IMR-90 (cell line): Measurements from ENCODE around the gene GALNT14. TPM values are rescaled to one million over a fixed set of nuclear protein-coding genes. Genes with fewer than 3 reads are reported as not detected.

ENCODE experiments used
- ATAC-seq: fragments of 200-7000 bp; cut with Tn5 transposase; 2 replicates; pipeline ENCODE4 v1.9.1; 2020; ENCODE audit warnings: low read depth, mild to moderate bottlenecking, moderate library complexity
- BruUV-seq: library from RNA; stranded (reverse); fragments of 400-500 nt; replicated peaks from 2 replicates; lab custom pipeline; 2021; lab: Mats Ljungman, UMichigan
- CTCF ChIA-PET: fragments of 300-600 bp; formaldehyde crosslinking; extraction: SDS; loops from one replicate; lab custom pipeline; 2021; ENCODE audit warnings: antibody characterized with exemption; lab: Yijun Ruan, JAX
- POLR2A ChIA-PET: fragments of 300-600 bp; sonication (Branson Sonifier 250); formaldehyde crosslinking; loops from one replicate; lab custom pipeline; 2022; ENCODE audit warnings: antibody characterized with exemption; ENCODE audit not compliant: unreplicated experiment; lab: Charles Lee
- DNase-seq: peaks from one replicate; pipeline ENCODE4 v3.0.0; 2013
- H2AFZ ChIP-seq: replicated peaks from 2 replicates; pipeline ENCODE3; 2013; ENCODE audit warnings: low read length, mild to moderate bottlenecking; ENCODE audit not compliant: poor library complexity
- H2AK5ac ChIP-seq: 2 replicates; pipeline ENCODE4 v1.6.1; 2013; ENCODE audit warnings: low read depth, low read length, inconsistent platforms
- H2AK9ac ChIP-seq: replicated peaks from 2 replicates; pipeline ENCODE3; 2013; ENCODE audit warnings: mild to moderate bottlenecking, low read depth, low read length, moderate library complexity; ENCODE audit not compliant: poor library complexity
- H2BK120ac ChIP-seq: 2 replicates; pipeline ENCODE4 v1.6.1; 2013; ENCODE audit warnings: low read depth, low read length, inconsistent platforms
- H2BK15ac ChIP-seq: 3 replicates; pipeline ENCODE4 v1.6.1; 2013; ENCODE audit warnings: low read depth, low read length, inconsistent platforms
- H2BK20ac ChIP-seq: 2 replicates; pipeline ENCODE4 v1.6.1; 2013; ENCODE audit warnings: low read depth, mild to moderate bottlenecking, inconsistent platforms, low read length, moderate library complexity
- H2BK5ac ChIP-seq: 2 replicates; pipeline ENCODE4 v1.6.1; 2013; ENCODE audit warnings: mild to moderate bottlenecking, low read depth, low read length, inconsistent platforms; ENCODE audit not compliant: poor library complexity, severe bottlenecking
- H3K14ac ChIP-seq: replicated peaks from 2 replicates; pipeline ENCODE4 v1.6.1; 2013; ENCODE audit warnings: low read depth, low read length, inconsistent platforms
- H3K18ac ChIP-seq: 2 replicates; pipeline ENCODE4 v1.6.1; 2013; ENCODE audit warnings: low read depth, low read length, control low read depth
- H3K23ac ChIP-seq: 2 replicates; pipeline ENCODE4 v1.6.1; 2013; ENCODE audit warnings: low read depth, low read length, inconsistent platforms
- H3K27ac ChIP-seq: 2 replicates; pipeline ENCODE4 v1.5.1; 2013; ENCODE audit warnings: mild to moderate bottlenecking, control low read depth, low read length; ENCODE audit not compliant: insufficient read depth
- H3K27me3 ChIP-seq: 2 replicates; pipeline ENCODE4 v1.6.1; 2013; ENCODE audit warnings: low read length; ENCODE audit not compliant: control insufficient read depth, insufficient read depth
- H3K36me3 ChIP-seq: 2 replicates; pipeline ENCODE4 v1.6.1; 2013; ENCODE audit warnings: low read length, mixed read lengths; ENCODE audit not compliant: control insufficient read depth, insufficient read depth
- H3K4ac ChIP-seq: 2 replicates; pipeline ENCODE4 v1.6.1; 2013; ENCODE audit warnings: low read depth, low read length, inconsistent platforms
- H3K4me1 ChIP-seq: 2 replicates; pipeline ENCODE4 v1.6.1; 2013; ENCODE audit warnings: low read length, mixed read lengths; ENCODE audit not compliant: control insufficient read depth, insufficient read depth
- H3K4me2 ChIP-seq: 2 replicates; pipeline ENCODE4 v1.6.1; 2013; ENCODE audit warnings: low read depth, mild to moderate bottlenecking, control low read depth, low read length, moderate library complexity
- H3K4me3 ChIP-seq: 2 replicates; pipeline ENCODE4 v1.5.1; 2013; ENCODE audit warnings: low read depth, mild to moderate bottlenecking, control low read depth, low read length, moderate library complexity; ENCODE audit not compliant: insufficient read depth
- H3K56ac ChIP-seq: 2 replicates; pipeline ENCODE4 v1.6.1; 2013; ENCODE audit warnings: low read length, inconsistent platforms; ENCODE audit not compliant: insufficient read depth; ENCODE audit errors: extremely low read depth
- H3K79me1 ChIP-seq, 2 experiments: 2 replicates each; pipeline ENCODE4 v1.6.1; 2013; ENCODE audit warnings: low read length in 2 of 2, inconsistent platforms in 1 of 2, low read depth in 1 of 2
- H3K9ac ChIP-seq: 2 replicates; pipeline ENCODE4 v1.6.1; 2013; ENCODE audit warnings: low read depth, low read length, control low read depth
- H3K9me1 ChIP-seq: 2 replicates; pipeline ENCODE4 v1.6.1; 2013; ENCODE audit warnings: low read length, inconsistent platforms; ENCODE audit not compliant: insufficient read depth
- H3K9me3 ChIP-seq: 2 replicates; pipeline ENCODE4 v1.6.1; 2013; ENCODE audit warnings: low read length; ENCODE audit not compliant: control insufficient read depth, insufficient read depth
- H4K20me1 ChIP-seq: 2 replicates; pipeline ENCODE4 v1.6.1; 2013; ENCODE audit warnings: low read length, inconsistent platforms; ENCODE audit not compliant: insufficient read depth
- H4K5ac ChIP-seq: 2 replicates; pipeline ENCODE4 v1.6.1; 2013; ENCODE audit warnings: mild to moderate bottlenecking, low read depth, low read length, control low read depth
- H4K8ac ChIP-seq, 2 experiments: 2 replicates each; pipeline ENCODE4 v1.6.1; 2013; ENCODE audit warnings: low read depth in 2 of 2, low read length in 2 of 2, control low read depth in 1 of 2, inconsistent platforms in 1 of 2
- H4K91ac ChIP-seq: 2 replicates; pipeline ENCODE4 v1.6.1; 2013; ENCODE audit warnings: low read depth, low read length, inconsistent platforms; ENCODE audit not compliant: insufficient read depth
- BHLHE40 ChIP-seq: fragments of 150-350 bp; IDR thresholded peaks from 2 replicates; pipeline ENCODE4 v1.6.1; 2016; ENCODE audit warnings: mild to moderate bottlenecking, low read depth, low read length
- CEBPB ChIP-seq: IDR thresholded peaks from 2 replicates; pipeline ENCODE4 v1.6.1; 2012; ENCODE audit warnings: low read depth, low read length, improper control_type of control experiment
- CHD1 ChIP-seq: IDR thresholded peaks from 2 replicates; pipeline ENCODE4 v1.6.1; 2012; ENCODE audit warnings: low read depth, low read length, improper control_type of control experiment
- CTCF ChIP-seq: conservative IDR thresholded peaks from 2 replicates; pipeline ENCODE4 v1.5.1; 2012; ENCODE audit warnings: mild to moderate bottlenecking, low read depth, low read length, improper control_type of control experiment
- ELK1 ChIP-seq: fragments of 150-350 bp; IDR thresholded peaks from 2 replicates; pipeline ENCODE4 v1.6.1; 2016; ENCODE audit warnings: low read depth, mild to moderate bottlenecking, low read length, moderate library complexity, borderline replicate concordance
- FOS ChIP-seq: fragments of 150-350 bp; IDR thresholded peaks from 2 replicates; pipeline ENCODE4 v1.6.1; 2016; ENCODE audit warnings: low read depth, low read length
- MAFK ChIP-seq: IDR thresholded peaks from 2 replicates; pipeline ENCODE4 v1.6.1; 2012; ENCODE audit warnings: low read depth, low read length, improper control_type of control experiment
- MAZ ChIP-seq: IDR thresholded peaks from 2 replicates; pipeline ENCODE4 v1.6.1; 2012; ENCODE audit warnings: low read depth, mild to moderate bottlenecking, low read length, improper control_type of control experiment, moderate library complexity, borderline replicate concordance
- MXI1 ChIP-seq: IDR thresholded peaks from 2 replicates; pipeline ENCODE4 v1.6.1; 2012; ENCODE audit warnings: low read depth, mild to moderate bottlenecking, low read length, moderate library complexity, borderline replicate concordance
- NFE2L2 ChIP-seq: fragments of 150-350 bp; IDR thresholded peaks from 2 replicates; pipeline ENCODE4 v1.6.1; 2016; ENCODE audit warnings: low read depth, mild to moderate bottlenecking, low read length
- POLR2A ChIP-seq: IDR thresholded peaks from 2 replicates; pipeline ENCODE4 v1.6.1; 2012; ENCODE audit warnings: mild to moderate bottlenecking, low read depth, low read length
- RAD21 ChIP-seq: IDR thresholded peaks from 2 replicates; pipeline ENCODE4 v1.6.1; 2012; ENCODE audit warnings: low read length, improper control_type of control experiment
- RCOR1 ChIP-seq: IDR thresholded peaks from 2 replicates; pipeline ENCODE4 v1.6.1; 2012; ENCODE audit warnings: mild to moderate bottlenecking, low read length, improper control_type of control experiment; ENCODE audit not compliant: insufficient replicate concordance
- RFX5 ChIP-seq: IDR thresholded peaks from 2 replicates; pipeline ENCODE4 v1.8.0; 2012; ENCODE audit warnings: low read depth, mild to moderate bottlenecking, low read length, moderate library complexity
- SMC3 ChIP-seq: fragments of 150-350 bp; IDR thresholded peaks from 2 replicates; pipeline ENCODE4 v1.6.1; 2016; ENCODE audit warnings: low read depth, mild to moderate bottlenecking, antibody characterized with exemption, low read length, moderate library complexity
- USF2 ChIP-seq: fragments of 150-350 bp; IDR thresholded peaks from 2 replicates; pipeline ENCODE4 v1.6.1; 2017; ENCODE audit warnings: mild to moderate bottlenecking, antibody characterized with exemption, low read length, low read depth
- WGBS, 2 experiments: methylation state at CpG; one replicate each; pipeline versions ENCODE4 v1.1.5 to v1.1.7; 2013; ENCODE audit warnings: missing lambda C conversion rate in 2 of 2; ENCODE audit not compliant: insufficient read length in 1 of 2; ENCODE audit errors: extremely low coverage in 2 of 2; 5-methylcytosine and 5-hydroxymethylcytosine counted together
- dilution Hi-C: fragments of 300-500 bp; cut with HindIII; formaldehyde crosslinking; loops from one replicate; pipeline ENCODE4 v1.14.3; 2018; ENCODE audit warnings: low sequenced_read_pairs; ENCODE audit not compliant: unreplicated experiment
- in situ Hi-C: fragments of 300-500 bp; cut with MboI; formaldehyde crosslinking; loops from 3 replicates; pipeline ENCODE4 v1.14.3; 2019; ENCODE audit warnings: low sequenced_read_pairs, inconsistent platforms, mixed read lengths
- intact Hi-C: fragments of 100-400 bp; cut with micrococcal nuclease; formaldehyde crosslinking; loops from 2 replicates; pipeline ENCODE4 v1.10.0; 2022
- polyA plus RNA-seq, 3 experiments: library from polyadenylated mRNA; depleted of rRNA; stranded (reverse); fragments of >200 nt; gene quantifications; 2 replicates each; pipeline ENCODE4 v1.2.3, GENCODE V29; 2012; ENCODE audit warnings: low replicate concordance in 1 of 3
- total RNA-seq: library from RNA; depleted of rRNA; stranded (reverse); fragments of >200 nt; gene quantifications from 2 replicates; pipeline ENCODE4 v1.2.3, GENCODE V29; 2012

Gene GALNT14
- total and polyA plus RNA-seq, 2 of the 4 experiments (the other 2 are of a cell fraction) = 0.15 to 0.18 TPM

DNA sequence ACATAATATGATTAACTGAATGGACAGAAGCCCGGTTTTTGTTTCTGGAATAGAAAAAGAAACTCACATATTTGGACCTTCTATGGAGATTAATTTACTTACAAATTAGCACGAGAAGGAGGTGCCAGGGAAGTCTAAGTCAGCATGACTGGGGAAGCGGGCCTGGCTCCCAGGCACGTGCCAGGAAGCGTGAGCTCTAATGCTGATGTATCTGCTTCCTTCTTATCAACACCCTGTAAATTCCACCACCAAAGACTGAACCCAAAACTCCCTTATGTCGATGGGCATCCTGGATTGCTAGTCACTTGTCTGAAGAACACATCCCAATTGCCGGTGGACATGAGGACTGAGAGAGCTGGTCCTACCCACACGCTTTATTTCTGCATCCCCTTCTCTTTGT, 134.5 kb downstream of the GALNT14 start:
- no peak for ATAC-seq

More for the DNA sequence above, 134.5 kb downstream of the GALNT14 start:
- no peak overlapping the region for H3K14ac ChIP-seq
- no peak overlapping the region for H2BK5ac ChIP-seq
- H2BK15ac ChIP-seq = no peak overlapping the region
- no peaks in the 10 kb centered on the region for H3K9me3 ChIP-seq
- H2BK20ac ChIP-seq = no peak overlapping the region
- CTCF ChIA-PET = no interaction called here
- dilution Hi-C loops = no loop called here
- no peak overlapping the region for H4K91ac ChIP-seq
- H3K4me1 ChIP-seq = no peaks in the 10 kb centered on the region
- peaks cover 1% of the 10 kb centered on the region for H3K27me3 ChIP-seq
- POLR2A ChIA-PET = no interaction called here
- no peak overlapping the region for H3K23ac ChIP-seq
- in situ Hi-C loops = no loop called here
- H3K4me3 ChIP-seq = no peak overlapping the region
- no peak overlapping the region for H4K8ac ChIP-seq
- no peak overlapping the region for H3K56ac ChIP-seq
- intact Hi-C loops = no loop called here
- no peak overlapping the region for H2AK9ac ChIP-seq
- H4K5ac ChIP-seq = no peak overlapping the region
- H3K9ac ChIP-seq = no peak overlapping the region
- H2AK5ac ChIP-seq = no peak overlapping the region
- DNase-seq = no peak
- H3K4ac ChIP-seq = no peak overlapping the region
- 40% methylated on average over 2 of the region's 8 CpGs; no CpG with 5 or more reads in 1 of the 2 experiments for WGBS, 2 experiments
- BruUV-seq = no TSS peak
- H4K20me1 ChIP-seq = no peaks in the 10 kb centered on the region
- no peak overlapping the region for H3K18ac ChIP-seq
- no peak overlapping the region for H2AFZ ChIP-seq
- H3K9me1 ChIP-seq = no peaks in the 10 kb centered on the region
- TF ChIP-seq RAD21 = no peak
- no peak for TF ChIP-seq MAZ
- TF ChIP-seq MXI1 = no peak
- TF ChIP-seq RFX5 = no peak
- no peak for TF ChIP-seq SMC3
- TF ChIP-seq ELK1 = no peak
- no peak for TF ChIP-seq NFE2L2
- no peak for TF ChIP-seq BHLHE40
- TF ChIP-seq CHD1 = no peak
- no peak for TF ChIP-seq POLR2A
- TF ChIP-seq FOS = no peak
- TF ChIP-seq CEBPB = no peak
- TF ChIP-seq MAFK = no peak
- no peak for TF ChIP-seq USF2
- TF ChIP-seq CTCF = no peak
- TF ChIP-seq RCOR1 = no peak
- H2BK120ac ChIP-seq = no peak overlapping the region
- H3K4me2 ChIP-seq = no peak overlapping the region
- no peaks in the 10 kb centered on the region for H3K79me1 ChIP-seq
- no peak overlapping the region for H3K27ac ChIP-seq
- H3K36me3 ChIP-seq = no peaks in the 10 kb centered on the region
